SHP77 (cell line): ENCODE data around the gene AANAT.

Experiments used
- DNase-seq, 2 experiments: peaks; one replicate each; lab custom pipeline; 2025; lab: John Stamatoyannopoulos, UW

AANAT gene

DNA sequence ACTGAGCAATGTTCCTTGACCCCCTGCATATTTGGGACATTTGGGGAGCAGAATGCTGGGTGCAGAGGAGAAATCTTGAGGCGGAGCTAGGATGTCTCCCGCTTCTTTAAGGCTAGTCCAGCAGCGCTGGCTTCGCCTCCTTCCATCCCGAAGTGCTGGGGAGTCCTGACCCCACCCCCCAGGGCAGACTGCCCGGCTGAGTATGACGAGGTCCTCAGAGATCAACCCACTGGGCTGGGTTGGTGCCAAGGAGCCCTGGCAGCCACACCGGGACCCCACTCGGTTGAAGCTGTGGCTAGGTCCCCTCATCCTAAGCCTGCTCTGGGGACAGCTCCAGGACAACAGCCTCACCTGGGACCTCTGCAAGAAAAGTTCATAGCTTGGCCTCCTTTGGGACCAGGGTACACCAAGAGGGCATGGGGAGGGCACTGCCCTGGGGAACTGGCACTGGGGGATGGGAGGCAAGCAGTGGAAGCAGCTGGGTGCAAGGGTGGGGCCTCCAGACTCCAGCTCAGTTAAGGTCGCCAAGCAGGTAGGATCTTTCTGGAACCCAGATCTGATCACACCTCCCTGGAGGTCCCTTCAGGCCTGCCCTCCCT lies 22.8 kb downstream of the AANAT start:
- DNase-seq: no peak

- no peak for DNase-seq
Measured at GRCh38 chr17:76491271-76492122, 24.1 kb downstream of the AANAT start.

- no peak for DNase-seq
Measured at GRCh38 chr17:76492123-76492988, 25.0 kb downstream of the AANAT start.

DNA sequence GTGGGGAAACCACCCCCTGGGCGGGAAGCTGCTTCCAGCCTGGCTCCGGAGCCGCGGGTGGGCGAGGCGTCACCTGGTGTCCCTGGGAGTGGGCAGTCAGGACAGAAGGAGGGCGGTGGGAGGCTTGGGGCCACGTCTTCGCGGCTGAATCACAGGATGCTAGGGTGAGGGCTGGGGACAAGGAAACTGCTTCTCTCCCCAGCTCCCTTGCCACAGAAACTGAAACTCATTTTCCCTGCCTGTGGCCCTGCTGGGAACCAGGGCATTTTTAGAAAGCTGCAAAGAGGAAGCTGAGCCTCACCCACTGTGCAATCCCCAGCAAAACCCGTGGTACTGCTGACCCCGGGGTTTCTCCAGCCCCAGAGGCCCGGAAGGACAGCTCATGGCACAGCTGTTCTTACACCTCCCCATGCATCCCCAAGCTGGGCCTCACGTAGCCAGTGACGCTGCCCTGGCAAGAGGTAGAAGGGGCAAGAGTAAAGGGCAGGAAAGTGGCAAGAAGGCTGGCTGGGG lies 25.6 kb downstream of the AANAT start:
- DNase-seq: peak in 1 of 2 experiments; percentile 36

GRCh38 chr17:76493505-76494167 lies 26.2 kb downstream of the AANAT start:
- DNase-seq: no peak

DNA sequence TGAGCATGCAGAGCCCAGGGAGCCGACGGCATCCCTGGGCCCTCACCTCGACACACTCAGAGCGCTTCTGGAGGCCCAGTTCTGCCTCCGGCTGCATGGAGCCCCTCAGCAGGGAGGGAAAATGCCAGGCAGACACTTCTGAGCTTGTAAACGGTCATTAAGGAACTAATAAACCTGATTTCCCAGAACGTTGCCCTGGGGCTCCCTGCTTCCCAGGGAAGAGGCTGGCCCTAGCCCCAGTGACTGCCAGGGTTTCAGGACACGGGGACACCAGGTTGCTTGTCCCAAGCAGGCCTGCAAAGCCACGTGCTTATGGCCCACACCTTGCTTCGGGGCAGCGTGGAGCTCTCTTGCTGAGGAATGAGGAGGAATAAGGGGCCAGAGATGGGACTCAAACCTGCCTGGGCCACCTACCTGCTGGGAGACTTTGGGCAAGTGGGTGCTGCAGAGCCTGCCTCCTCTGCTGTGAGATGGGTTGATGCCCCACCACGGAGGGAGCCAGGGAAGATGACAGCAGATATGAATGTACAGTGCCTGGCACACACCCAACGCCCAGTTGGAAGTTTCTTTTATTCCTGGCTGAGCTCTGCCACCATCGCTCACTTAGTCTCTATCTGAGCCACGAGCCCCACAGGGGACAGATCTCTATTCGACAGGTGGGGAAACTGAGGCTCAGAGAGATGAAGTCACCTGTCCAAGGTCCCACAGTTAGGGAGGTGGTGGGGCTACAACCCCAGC lies 28.4 kb downstream of the AANAT start:
- no peak for DNase-seq

GRCh38 chr17:76496464-76496863 lies 29.1 kb downstream of the AANAT start:
- DNase-seq: no peak

DNA sequence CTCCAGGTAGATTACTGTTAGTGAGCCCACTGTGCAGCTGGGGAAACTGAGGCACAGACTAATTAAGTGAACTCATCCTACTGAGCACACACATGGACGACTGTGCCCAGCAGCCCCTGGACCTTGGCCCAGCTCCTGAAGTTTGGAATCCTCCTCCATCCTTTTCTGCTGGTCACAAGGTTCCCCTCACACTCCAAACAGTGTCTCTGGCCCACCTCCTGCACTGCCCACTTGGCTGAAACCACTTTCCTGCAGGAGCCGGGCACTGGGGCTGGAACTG lies 30.2 kb downstream of the AANAT start:
- no peak for DNase-seq

DNA sequence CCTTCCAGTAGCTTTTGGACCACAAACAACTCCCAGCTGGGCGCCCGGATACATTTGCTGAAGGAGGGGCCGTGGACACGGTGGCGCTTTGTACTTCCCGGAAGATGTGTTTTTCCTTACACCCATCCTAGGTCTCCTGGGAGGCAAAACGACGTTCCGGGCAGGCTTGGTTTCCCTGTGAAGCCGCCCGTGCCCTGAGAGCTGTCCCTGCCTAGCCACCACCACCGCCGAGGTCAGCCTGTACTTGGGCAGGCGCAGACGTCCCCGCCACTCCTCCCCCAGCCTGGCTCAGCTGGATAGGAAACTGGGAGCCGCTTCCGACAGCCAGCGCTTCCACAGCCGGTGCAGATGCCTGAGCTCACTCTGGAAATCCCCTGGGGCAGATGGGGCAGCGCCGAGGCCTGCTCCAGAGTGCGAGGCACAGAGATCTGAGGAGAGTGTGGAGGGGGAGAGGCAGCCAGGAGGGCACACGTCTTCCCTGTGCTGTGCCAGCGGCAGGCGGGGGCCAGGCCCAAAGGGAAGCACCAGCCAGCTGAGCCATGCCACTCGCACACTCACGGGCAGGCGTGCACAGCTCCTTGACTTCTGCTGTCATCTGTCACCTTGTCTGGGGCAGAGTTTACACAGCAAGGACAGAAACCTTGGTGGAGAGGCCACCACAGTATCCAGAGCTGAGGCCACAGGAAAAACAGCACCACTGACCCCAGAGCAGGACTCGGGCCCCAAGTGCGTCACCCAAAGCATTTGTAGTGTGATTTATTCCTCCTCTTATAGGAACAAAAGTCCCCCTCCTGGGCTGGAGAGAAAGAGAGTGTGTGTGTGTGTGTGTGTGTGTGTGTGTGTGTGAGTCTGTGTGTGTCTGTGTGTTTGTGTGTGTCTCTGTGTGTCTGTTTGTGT lies 30.8 kb downstream of the AANAT start:
- peak; percentile 62 to 84 for DNase-seq

DNA sequence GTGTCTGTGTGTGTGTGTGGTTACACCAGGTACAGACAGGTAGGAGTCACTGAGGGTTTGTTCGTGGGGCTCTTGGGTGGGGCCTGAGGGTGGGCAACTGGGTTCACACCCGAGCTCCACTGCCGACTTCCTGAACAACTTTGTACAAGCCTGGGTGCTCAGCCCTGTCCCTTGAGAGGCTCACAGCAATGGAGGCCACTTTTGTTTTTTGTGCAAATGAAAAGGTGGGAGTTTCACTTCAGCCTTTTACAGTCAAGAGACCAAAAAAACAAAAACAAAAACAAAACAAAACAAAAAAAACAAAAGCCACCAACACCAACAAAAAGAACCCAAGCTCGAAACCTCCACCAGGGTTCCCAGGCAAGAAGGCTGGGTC lies 31.5 kb downstream of the AANAT start:
- DNase-seq: no peak

DNA sequence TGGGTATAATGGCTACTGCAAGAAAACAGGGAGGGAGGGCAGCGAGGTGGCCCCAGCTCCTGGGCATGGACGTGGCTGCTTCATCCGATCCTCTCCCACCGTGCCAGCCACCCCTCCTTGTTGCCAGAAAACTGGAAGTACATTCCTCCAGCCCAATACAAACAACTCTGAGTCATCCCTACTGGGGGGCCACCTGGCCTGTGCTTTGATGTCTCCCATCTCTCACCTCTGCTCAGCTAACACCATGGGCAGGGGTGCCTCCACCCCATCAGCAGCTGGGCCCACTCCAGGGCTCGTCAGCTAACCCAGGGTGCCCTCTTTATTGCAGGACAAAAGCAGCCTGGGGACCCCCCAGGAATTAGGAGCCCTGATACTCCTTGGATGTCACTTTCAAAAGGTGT lies 31.9 kb downstream of the AANAT start:
- no peak for DNase-seq

DNA sequence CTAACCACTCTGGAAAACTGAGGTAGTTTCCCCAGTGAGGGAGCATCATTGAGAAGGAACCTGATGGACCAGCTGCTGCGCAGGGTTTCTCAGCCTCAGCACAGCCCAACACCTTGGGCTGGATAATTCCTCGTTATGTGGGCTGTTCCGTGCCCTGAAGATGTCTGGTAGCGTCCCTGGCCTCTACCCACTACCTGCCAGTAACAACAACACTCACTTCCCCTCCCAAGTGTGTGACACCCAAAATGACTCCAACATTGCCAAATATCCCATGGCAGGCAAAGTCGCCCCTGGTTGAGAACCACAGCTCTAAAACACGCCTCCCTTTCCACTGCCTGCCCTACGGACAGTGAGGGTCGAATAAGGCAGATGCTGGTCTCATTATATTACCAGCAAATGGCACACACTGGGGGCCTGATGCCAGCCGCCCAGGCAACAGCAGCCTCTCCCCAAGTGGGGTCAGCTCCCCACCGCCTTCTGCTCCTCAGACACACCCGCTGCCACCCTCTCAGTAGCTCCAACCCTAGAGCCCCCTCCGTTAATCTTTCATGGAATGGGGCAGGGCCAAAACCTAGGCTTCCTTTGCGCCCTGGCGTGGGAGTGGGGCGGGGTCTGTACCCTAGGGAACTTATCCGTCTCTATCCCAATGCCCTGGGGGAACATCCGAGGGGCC lies 32.8 kb downstream of the AANAT start:
- no peak for DNase-seq

- DNase-seq: no peak
Measured at GRCh38 chr17:76500747-76501017, 33.3 kb downstream of the AANAT start.

DNA sequence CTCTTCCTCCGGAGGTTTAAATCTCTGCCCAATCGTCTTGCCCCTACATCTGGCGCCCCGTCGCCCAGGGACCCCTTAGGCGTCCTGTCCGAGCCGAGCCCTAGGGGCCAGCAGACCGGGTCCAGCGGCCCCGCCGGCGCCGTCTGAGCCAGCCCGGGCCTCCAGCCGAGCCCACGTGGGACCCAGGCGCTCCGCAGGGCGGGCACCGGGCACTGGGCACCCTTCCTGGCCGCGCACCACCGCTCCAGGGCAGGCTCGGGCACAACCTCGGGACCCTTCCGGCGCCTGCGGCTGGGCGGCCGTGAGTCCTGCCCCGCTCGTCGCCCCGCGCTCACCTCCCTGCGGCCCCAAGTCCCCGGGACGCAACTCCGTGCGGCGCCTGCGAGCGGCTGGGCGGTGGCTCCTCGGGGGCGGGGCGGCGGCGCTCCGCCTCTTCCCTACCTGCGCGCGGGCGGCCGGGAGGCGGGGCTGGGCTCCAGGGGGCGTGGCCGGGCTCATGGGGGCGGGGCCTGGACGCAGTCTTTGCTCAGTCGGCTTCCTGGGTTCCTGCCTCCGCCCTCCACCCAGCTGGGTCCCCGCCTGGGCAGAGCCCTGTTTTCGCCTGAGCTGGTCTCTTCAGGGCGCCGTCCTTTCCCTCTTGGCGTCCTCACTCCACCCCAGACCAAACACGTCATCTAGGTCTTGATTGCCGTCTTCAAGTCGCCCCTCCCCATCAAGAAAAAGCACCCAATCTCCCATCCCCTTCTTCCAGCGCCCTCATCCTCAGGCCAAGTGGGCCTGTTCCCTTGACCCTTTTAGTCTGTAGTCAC lies 33.8 kb downstream of the AANAT start, which contains the start of gene RHBDF2:
Gene RHBDF2, minus strand, starts transcription at position 406 of the 809 bp plus-strand sequence. CDS start 19,899 bp downstream, outside the sequence.
- DNase-seq: peak; percentile 72

GRCh38 chr17:76501827-76502307 lies 34.5 kb downstream of the AANAT start:
- DNase-seq: no peak

DNA sequence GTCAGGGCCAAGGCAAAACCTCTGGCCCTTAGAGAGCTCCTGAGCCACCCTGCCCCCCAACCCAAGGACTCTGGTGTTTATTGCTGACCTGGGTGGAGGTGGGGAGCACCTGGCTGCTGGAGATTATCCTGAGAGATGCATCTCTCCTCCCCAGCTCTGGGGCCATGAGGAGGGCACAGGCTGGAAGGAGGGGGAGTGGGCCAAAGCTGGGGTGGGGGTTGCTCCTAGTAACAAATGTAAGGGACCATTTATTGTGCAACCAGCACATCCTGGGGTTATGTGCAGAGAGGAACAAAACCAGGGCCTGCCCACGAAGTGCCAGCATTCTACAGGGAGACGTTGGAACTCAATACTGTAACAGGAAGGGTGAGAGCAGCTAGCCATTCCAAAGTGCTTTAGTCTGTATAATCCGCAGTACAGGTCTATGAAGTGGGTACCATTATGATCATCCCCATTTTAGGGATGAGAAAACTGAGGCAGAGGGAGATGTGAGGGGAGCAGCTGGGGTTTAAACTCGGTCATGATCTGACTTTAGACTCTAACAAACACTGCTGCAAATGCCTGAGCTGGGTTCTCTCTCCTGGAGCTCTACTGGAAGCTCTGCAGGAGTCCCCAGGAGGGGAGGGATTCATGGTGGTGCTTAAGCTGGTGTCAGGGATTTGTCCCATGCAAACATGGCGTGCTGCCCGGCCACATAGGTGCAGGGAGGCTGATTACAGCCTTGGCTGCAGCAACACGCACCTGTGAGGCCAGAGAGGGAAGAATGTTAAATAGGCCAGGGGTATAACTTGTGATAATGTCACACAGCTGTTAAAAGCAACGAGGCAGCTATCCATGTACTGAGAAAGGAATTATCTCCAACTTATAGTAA lies 35.2 kb downstream of the AANAT start:
- no peak for DNase-seq

- DNase-seq: no peak
Measured at GRCh38 chr17:76504117-76504516, 36.7 kb downstream of the AANAT start.
